Caco-2 (cell line): ENCODE results near the gene TNS3. TPM values are rescaled to one million over a fixed set of nuclear protein-coding genes. Genes with fewer than 3 reads are reported as not detected.
A peak's percentile ranks its signal among the peaks of the same experiment; 100 is the strongest.

Experiments used
- BruUV-seq: library from RNA; stranded (reverse); fragments of 400-500 nt; replicated peaks from 2 replicates; lab custom pipeline; 2021; lab: Mats Ljungman, UMichigan
- CTCF ChIA-PET: fragments of 300-600 bp; sonication (Branson Sonifier 250); formaldehyde crosslinking; loops from one replicate; lab custom pipeline; 2022; ENCODE audit warnings: antibody characterized with exemption; lab: Charles Lee
- POLR2A ChIA-PET: fragments of 300-600 bp; sonication (Branson Sonifier 250); formaldehyde crosslinking; loops from one replicate; lab custom pipeline; 2022; ENCODE audit warnings: antibody characterized with exemption; lab: Charles Lee
- DNase-seq, 2 experiments: peaks; one replicate each; pipeline versions ENCODE4 v3.0.0 to v3.0.0-alpha.2; 2020 to 2022
- H3K27me3 ChIP-seq: replicated peaks from 2 replicates; pipeline ENCODE4 v1.6.0; 2011; ENCODE audit warnings: low read length; ENCODE audit not compliant: control insufficient read depth, insufficient read depth
- H3K36me3 ChIP-seq: 2 replicates; pipeline ENCODE4 v1.5.1; 2011; ENCODE audit warnings: low read length; ENCODE audit not compliant: control insufficient read depth, insufficient read depth
- H3K4me1 ChIP-seq: fragments of 250-450 bp; sonication (Bioruptor Pico); 2 replicates; pipeline ENCODE4 v1.5.1; 2020; ENCODE audit warnings: mild to moderate bottlenecking
- H3K4me3 ChIP-seq: 2 replicates; pipeline ENCODE4 v1.5.1; 2011; ENCODE audit warnings: low read depth, mild to moderate bottlenecking, control low read depth, low read length
- H3K9me3 ChIP-seq: fragments of 250-450 bp; sonication (Bioruptor Pico); 2 replicates; pipeline ENCODE4 v1.5.1; 2020; ENCODE audit warnings: mild to moderate bottlenecking, moderate library complexity
- H3K27ac Mint-ChIP-seq: one replicate; pipeline ENCODE4 v1.8.0; 2022; ENCODE audit warnings: mixed read lengths; ENCODE audit not compliant: unreplicated experiment
- H3K27me3 Mint-ChIP-seq: one replicate; pipeline ENCODE4 v1.8.0; 2022; ENCODE audit warnings: mixed read lengths; ENCODE audit not compliant: insufficient read depth, unreplicated experiment
- H3K36me3 Mint-ChIP-seq: one replicate; pipeline ENCODE4 v1.8.0; 2022; ENCODE audit warnings: mild to moderate bottlenecking, mixed read lengths; ENCODE audit not compliant: insufficient read depth, unreplicated experiment
- H3K4me1 Mint-ChIP-seq: one replicate; pipeline ENCODE4 v1.8.0; 2022; ENCODE audit warnings: low read depth, mixed read lengths; ENCODE audit not compliant: unreplicated experiment
- H3K4me3 Mint-ChIP-seq: one replicate; pipeline ENCODE4 v1.8.0; 2022; ENCODE audit warnings: mild to moderate bottlenecking, moderate library complexity, mixed read lengths; ENCODE audit not compliant: unreplicated experiment
- H3K9me3 Mint-ChIP-seq: one replicate; pipeline ENCODE4 v1.8.0; 2022; ENCODE audit warnings: mixed read lengths; ENCODE audit not compliant: unreplicated experiment
- CTCF ChIP-seq, 2 experiments: fragments of 200-600 bp in 1 of 2; IDR thresholded peaks; 1 replicate in 1 of 2; 2 replicates in 1 of 2; pipeline versions ENCODE4 v1.5.1 to v1.8.0; 2011 to 2022; ENCODE audit warnings: antibody characterized with exemption in 1 of 2, control low read depth in 1 of 2, inconsistent platforms in 1 of 2, low read depth in 1 of 2, low read length in 1 of 2, mild to moderate bottlenecking in 1 of 2, moderate library complexity in 1 of 2; ENCODE audit not compliant: insufficient read depth in 1 of 2, severe bottlenecking in 1 of 2, unreplicated experiment in 1 of 2
- intact Hi-C: fragments of 100-400 bp; cut with micrococcal nuclease; formaldehyde crosslinking; loops from one replicate; pipeline ENCODE4 v1.10.0; 2022; ENCODE audit not compliant: unreplicated experiment
- total RNA-seq: library from RNA; stranded (reverse); gene quantifications from 2 replicates; pipeline ENCODE4 v1.2.3, GENCODE V29; 2022

TNS3 gene
- total RNA-seq, 1 experiment from 2014 or later = 263 TPM

- no peaks in the 10 kb centered on the region for H3K9me3 ChIP-seq
- peak in 1 of 2 experiments; percentile 47 for DNase-seq
- intact Hi-C loops = no loop called here
- H3K4me3 ChIP-seq = no peak overlapping the region
- Mint-ChIP-seq H3K27me3 (no peaks in the 10 kb centered on the region), H3K4me3 (no peak overlapping the region), H3K4me1 (peaks cover 39% of the 10 kb centered on the region), H3K27ac (peak overlapping the region; percentile 80), H3K36me3 (peaks cover 88% of the 10 kb centered on the region), H3K9me3 (no peaks in the 10 kb centered on the region)
- POLR2A ChIA-PET = interaction anchor here (0.5 kb wide), 1 partner anchor 769 kb away, joined by 4 read pairs; no protein-coding TSS in a partner anchor
- H3K36me3 ChIP-seq = peaks cover 2% of the 10 kb centered on the region
- H3K4me1 ChIP-seq = peaks cover 43% of the 10 kb centered on the region
- TF ChIP-seq CTCF (IDR thresholded peaks at IDR 0.05; ENCODE audit: insufficient read depth in 1 of 2, low read depth in 1 of 2, low read length in 1 of 2, severe bottlenecking in 1 of 2, unreplicated experiment in 1 of 2) = peak in 1 of 2 experiments; percentile 19
- no TSS peak for BruUV-seq
- CTCF ChIA-PET = interaction anchor here (1.7 to 4.3 kb wide), 2 partner anchors 14 to 60 kb away, joined by 4 to 19 read pairs; no protein-coding TSS in a partner anchor
- H3K27me3 ChIP-seq = no peaks in the 10 kb centered on the region
Measured at GRCh38 chr7:47326220-47326619, 255.7 kb downstream of the TNS3 start.

DNA sequence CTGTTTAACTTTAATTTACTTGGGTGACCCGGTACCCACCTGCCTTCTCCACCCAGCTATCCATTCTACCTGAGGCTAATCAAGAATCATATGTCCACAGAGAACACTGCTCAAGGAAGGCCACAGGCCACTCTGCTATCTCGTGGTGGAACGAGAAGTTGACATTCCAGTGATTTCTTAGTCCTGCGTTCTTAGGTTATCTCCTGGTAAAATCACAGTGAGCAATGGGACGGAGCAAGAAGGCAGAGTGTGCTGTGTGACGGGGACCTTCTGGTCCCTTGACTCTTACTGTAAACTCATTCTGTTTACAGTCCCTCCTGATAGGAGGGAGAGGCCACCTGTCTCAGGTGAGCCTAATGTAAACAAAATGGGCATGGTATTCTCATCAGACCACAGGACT lies 256.6 kb downstream of the TNS3 start:
- POLR2A ChIA-PET = no interaction called here
- peak overlapping the region; percentile 53 for H3K4me3 Mint-ChIP-seq
- no peak for TF ChIP-seq CTCF (IDR thresholded peaks at IDR 0.05; ENCODE audit: insufficient read depth in 1 of 2, low read depth in 1 of 2, low read length in 1 of 2, severe bottlenecking in 1 of 2, unreplicated experiment in 1 of 2)
- H3K9me3 Mint-ChIP-seq = no peaks in the 10 kb centered on the region
- DNase-seq = peak; percentile 54 to 81
- H3K27me3 Mint-ChIP-seq = no peaks in the 10 kb centered on the region
- Histone ChIP-seq H3K9me3 (no peaks in the 10 kb centered on the region), H3K4me1 (peaks cover 43% of the 10 kb centered on the region), H3K27me3 (no peaks in the 10 kb centered on the region), H3K36me3 (peaks cover 5% of the 10 kb centered on the region), H3K4me3 (no peak overlapping the region)
- intact Hi-C loops = loop anchor here (1.0 kb wide), 2 partner anchors 32 to 59 kb away; no protein-coding TSS in a partner anchor
- BruUV-seq = no TSS peak
- H3K4me1 Mint-ChIP-seq = peaks cover 39% of the 10 kb centered on the region
- CTCF ChIA-PET = interaction anchor here (1.7 to 4.3 kb wide), 2 partner anchors 15 to 59 kb away, joined by 4 to 19 read pairs; no protein-coding TSS in a partner anchor
- peaks cover 88% of the 10 kb centered on the region for H3K36me3 Mint-ChIP-seq
- peak overlapping the region; percentile 80 for H3K27ac Mint-ChIP-seq

- intact Hi-C loops = no loop called here
- ChIA-PET CTCF (no interaction called here), POLR2A (no interaction called here)
- H3K9me3 ChIP-seq = no peaks in the 10 kb centered on the region
- DNase-seq = no peak
- no peak for TF ChIP-seq CTCF (IDR thresholded peaks at IDR 0.05; ENCODE audit: insufficient read depth in 1 of 2, low read depth in 1 of 2, low read length in 1 of 2, severe bottlenecking in 1 of 2, unreplicated experiment in 1 of 2)
- no peak overlapping the region for H3K4me3 ChIP-seq
- H3K4me3 Mint-ChIP-seq = no peak overlapping the region
- H3K27me3 ChIP-seq = no peaks in the 10 kb centered on the region
- peaks cover 33% of the 10 kb centered on the region for H3K4me1 Mint-ChIP-seq
- no peaks in the 10 kb centered on the region for H3K27me3 Mint-ChIP-seq
- peaks cover 42% of the 10 kb centered on the region for H3K4me1 ChIP-seq
- peaks cover 86% of the 10 kb centered on the region for H3K36me3 Mint-ChIP-seq
- BruUV-seq = no TSS peak
- no peak overlapping the region for H3K27ac Mint-ChIP-seq
- H3K36me3 ChIP-seq = peaks cover 6% of the 10 kb centered on the region
- no peaks in the 10 kb centered on the region for H3K9me3 Mint-ChIP-seq
Measured at GRCh38 chr7:47323904-47324303, 258.0 kb downstream of the TNS3 start.
